IPS-NIHi11 (cell line): ENCODE measurements around the gene CTSH.
"Not testable (repeated sequence)": the region's sequence is repeated elsewhere in the genome, so short reads cannot be mapped to it uniquely, and the experiment has no call there.

ENCODE experiments used
- DNase-seq: peaks from one replicate; pipeline ENCODE4 v3.0.0; 2012; ENCODE audit warnings: mixed read lengths, low spot score

CTSH gene

DNA sequence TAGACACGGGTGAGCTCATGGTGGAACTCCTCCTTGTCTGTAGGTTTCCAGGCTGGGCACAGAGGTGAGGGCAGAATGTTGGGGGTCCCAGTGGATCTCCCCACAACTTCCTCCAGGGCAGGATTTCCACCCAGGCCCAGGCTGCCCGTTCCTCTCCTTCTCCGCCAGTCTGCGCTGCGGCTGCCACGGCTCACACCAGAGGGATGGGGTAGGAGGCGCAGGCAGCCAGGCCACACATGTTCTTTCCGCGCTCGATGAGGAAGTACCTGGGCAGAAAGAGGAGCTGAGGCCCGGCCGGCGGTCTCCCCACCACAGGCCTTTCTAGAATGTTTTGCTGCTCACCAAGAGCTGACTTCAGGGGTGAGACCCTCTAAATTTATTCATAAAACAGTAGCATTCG is 22.9 kb downstream of the CTSH start:
- no peak for DNase-seq

DNA sequence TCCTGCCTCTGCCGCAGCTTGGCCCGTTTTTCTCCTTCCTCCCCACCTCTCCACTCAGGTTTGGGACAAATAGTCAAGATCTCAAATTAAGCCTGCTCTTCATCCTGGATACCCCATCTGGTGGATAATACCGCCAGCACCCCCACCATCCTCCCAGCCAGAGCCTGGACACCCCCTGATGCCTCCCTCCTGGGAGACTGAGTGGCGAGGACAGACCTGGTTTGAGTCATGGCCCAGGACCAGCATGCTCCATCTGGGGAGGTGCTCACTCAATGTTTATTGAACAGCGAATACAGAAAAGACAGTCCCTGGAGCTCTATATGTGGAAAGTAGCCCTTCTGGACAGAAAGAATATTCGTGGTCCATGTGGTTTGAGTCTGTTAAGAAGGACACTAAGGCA is 23.3 kb downstream of the CTSH start:
- DNase-seq, result no peak

DNA sequence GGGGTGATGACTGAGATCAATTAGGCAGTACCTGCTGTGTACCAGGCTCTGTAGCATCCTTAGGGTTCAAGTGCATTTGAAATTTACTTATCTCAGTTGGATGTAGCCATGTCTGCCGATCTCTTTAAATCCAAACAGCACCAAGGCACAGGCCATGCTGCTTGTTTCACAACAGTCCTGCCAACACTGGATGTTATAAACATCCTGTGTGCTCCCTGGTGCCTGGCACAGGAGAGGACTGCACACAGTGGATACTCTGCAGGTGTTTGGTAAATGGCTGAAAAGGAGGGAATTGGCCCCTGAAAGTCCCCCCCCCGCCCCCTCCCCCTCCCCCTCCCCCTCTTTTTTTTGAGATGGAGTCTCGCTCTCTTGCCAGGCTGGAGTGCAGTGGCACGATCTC is 27.0 kb downstream of the CTSH start:
- no peak for DNase-seq

DNA sequence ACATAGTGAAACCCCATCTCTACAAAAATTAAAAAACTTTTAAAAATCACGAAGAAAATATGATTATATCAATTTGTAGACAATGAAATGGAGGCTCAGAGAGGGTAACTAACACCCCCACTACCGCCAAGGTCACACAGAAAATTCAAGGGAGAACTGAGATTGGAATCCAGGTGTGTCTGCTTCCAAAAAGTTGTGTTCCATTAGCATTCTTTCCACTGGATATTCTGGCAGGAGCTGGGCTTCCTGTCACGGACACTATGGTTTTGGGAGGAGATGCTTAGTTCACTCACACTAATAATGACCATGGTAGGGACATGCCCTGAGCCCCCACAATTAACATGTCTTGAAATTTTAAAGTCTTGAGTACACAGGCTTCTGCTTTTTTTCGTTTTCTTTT is 28.8 kb downstream of the CTSH start:
- DNase-seq, result no peak

DNA sequence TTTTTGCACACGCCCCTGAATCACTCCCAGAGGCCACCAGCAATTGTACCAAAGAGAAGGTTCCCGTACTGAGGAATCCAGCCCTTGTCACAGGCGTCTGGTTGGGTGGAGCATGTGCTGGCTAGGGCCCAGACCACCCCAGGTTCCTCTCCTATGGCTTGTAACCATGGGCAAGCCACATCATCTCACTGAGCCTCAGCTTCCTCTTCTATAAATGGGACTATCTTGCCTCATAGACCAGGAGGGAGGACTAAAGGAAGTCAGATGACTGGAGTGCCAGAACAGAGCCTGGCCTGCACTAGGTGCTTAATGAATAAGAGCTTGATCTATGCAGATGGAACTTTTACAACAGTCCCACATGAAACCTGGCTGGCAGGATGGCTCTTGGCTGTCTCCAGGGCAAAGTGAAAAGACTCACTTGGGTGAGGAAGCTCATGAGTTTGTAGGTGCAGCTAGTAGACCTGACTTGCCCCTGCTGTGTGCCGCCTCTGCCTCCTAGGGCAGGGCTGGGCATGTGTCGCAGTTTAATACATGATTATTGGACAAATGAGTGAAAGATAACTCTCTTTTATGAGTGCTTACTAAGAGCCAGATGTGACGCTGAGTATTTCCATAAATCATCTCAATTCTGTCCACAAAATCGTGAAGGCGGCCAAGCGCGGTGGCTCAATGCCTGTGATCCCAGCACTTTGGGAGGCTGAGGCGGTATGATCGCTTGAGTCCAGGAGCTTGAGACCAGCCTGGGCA is 29.3 kb downstream of the CTSH start:
- no peak for DNase-seq

DNA sequence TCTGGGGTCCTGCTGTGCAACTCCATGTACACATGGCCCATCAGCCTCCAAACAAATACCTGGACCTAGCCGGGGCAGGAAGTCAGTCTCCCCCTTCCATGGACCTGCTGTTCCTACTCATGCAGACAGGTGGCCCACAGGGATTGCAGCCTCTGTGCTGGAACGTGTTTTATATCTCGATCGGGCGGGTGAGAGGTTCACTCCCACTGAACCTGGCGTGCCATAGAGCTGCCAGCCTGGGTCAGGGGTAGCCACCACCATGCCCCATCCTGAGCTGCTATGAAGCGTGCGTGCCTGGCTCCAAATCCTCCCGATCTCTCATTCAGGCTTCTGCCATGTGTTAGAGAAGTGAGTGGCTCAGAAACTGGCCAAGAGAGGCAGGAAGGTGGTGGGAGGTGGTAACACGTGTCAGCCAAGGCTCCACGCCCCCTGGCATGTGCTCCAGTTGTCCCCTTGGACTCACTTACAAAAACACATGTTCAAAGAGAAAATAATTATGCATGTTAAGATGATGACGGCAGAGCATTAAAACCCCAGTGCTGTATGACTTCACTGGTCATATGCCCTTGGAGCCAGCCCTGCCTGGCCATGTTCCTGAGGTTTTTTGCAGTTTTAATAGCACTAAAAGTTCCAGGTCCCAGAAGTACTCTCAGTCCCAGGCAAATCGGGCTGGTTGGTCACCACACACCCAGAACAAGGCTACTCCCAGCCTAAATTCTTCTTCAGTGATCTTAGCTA is 30.6 kb downstream of the CTSH start:
- DNase-seq, result peak; percentile 59

DNA sequence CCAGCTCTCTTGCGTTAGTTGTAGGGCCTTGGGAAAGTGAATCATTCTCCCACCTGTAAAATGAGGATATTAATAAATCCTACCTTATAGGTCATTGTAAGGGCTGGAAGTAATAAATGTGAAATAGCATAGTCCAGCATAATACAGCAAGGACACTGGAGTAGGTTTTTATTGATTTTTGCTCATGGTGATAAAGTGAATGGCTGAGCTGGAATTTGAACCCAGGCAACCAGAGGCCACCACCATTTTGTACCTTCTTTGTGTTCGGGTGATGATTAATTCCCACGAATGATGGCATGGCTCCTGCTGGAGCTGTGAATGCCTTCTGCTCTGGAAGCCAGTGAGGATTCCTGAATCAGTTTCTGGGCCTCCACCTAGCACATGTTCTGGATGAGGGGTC is 31.8 kb downstream of the CTSH start:
- DNase-seq, result no peak

DNA sequence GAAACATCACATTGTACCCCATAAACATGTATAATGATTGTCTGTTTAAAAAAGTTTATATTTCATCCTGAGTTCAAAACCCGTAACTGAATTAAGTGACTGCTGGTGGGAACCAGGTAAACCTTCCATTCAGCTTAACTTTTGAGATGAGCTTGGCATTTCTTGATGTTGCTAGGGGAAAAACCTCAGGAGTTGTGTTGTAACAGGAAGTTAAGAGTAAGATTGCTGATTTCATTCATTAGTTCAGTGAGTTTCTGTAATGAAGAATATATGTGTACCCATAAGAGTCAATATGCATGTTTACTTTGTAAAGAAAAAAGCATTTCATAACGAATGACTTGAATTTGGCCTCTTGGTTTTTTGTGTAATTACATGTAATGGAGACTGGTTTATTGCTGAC is 32.5 kb downstream of the CTSH start:
- no peak for DNase-seq

DNA sequence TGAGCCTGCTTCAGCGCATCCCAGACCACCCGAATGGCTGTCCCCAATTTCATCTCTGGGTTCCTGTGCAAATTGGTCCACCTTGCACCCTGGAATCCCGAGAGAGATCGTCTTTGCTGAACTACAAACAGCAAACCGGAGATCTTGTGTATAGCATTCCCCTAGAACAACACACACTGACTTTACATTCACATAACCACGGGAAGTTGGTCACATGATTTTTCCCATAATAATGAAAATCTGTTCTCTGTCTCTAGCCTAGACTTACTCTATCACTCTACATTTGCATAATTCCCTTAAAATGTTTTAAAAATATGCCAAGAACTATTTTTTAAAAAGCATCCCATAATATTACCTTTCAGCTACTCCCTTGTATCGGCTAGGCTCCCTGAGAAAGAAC is 34.6 kb downstream of the CTSH start:
- DNase-seq, result no peak

DNA sequence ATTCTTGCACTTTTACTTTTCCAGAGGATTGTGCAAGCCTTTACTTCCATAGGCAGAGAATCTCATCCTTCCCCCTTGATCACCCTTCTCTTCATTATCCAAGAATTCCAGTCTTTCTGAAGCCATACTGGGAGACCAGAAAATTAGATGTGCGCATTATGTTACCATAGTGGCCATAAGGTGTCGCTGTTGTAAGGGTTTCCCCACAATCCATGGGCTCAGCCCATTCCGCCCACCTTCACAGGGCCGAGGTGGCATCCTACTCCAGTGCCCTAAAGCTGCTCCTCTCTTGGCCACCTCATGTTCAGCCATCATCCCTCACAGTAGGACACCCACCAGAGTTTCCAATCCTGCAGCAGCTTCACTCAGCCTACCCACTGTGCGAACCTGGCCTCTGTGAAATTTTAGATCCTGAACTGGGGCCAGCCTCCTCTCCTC is 35.0 kb downstream of the CTSH start:
- peak; percentile 77 for DNase-seq

DNA sequence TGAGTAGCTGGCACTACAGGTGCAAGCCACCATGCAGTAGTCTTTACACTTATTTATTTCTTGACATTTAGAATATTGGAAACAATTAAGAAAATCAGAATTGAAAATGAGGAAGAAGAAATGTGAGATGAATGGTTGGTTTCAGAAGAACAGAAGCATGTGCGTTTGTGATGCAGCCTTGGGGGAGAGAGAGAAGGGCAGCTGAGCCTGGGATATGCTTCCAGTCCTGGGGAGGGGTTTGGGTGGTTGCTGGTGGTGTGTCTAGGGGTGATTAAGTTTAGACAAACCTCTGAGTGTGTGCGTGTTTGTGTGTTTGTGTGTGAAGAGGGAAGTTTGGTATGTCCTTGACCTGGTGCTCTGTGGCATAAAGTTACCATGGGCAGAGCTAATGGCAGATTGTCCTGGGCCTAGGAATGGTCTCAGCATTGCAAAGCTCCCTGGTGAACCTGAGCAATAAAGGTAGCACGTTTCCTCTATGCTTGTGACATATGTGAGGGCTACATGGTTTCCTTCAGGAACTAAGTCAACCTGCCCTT is 35.6 kb downstream of the CTSH start:
- DNase-seq, result no peak

DNA sequence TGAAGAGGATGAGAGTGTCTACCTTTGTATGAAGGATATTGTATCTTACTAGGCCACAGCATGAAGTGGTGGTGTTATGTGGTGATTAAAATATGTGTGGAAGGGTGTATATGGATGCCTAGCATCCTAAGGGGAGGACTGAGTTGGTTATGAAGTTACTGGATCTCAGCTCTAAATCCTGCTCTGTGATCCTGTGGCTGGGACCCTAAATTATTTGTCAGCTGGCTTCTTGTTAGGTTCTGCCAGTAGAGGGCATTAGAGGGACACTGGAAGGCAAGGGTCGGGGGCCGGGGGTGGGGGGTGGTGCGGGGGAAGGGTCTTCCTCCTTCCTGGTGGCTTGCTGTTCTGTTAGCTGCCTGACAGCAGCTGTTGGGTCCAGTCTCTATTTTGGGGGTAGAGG is 37.3 kb downstream of the CTSH start:
- peak; percentile 75 for DNase-seq

DNA sequence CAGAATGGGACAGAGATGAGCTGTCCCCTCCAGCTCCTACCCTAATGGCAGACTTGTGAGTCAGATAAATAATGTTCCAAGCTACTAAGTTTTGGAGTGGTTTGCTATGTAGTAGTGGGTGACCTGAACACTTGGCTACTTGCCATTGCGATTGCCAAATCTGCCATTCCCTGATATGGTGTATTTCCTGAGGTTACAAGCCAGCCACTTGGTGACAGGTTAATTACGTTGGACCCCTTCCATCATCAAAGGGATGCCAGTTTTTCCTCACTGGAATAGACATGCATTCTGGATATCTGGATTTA is 38.6 kb downstream of the CTSH start:
- DNase-seq, result no peak

DNA sequence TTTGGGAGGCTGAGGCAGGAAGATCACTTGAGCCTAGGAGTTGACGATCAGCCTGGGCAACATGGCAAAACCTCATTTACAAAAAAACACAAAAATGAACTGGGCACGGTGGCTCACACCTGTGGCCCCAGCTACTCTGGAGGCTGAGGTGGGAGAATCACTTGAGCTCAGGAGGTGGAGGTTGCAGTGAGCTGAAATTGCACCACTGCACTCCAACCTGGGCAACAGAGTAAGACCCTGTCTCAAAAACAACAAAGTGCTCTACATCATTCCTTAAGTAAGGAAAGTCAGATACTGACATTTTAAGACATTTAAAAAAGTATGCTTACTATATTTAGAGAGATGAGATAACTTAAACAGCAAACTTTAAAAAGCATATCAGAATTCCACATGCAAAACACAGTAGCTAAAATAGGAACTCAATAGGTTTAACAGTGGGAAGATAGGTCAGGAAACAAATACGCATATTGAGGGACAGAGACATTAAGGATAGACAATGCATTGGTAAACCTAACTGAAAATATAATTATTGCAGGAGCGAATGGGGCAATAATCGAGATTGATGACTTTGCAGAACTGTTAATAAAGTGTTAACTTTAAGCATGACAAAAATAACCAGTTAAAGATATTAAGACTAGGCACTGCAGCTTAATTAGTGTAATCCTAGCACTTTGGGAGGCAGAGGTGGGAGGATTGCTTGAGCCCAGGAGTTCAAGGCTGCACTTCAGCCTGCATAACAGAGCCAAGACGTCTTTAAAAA is 40.1 kb downstream of the CTSH start:
- DNase-seq, result no peak

DNA sequence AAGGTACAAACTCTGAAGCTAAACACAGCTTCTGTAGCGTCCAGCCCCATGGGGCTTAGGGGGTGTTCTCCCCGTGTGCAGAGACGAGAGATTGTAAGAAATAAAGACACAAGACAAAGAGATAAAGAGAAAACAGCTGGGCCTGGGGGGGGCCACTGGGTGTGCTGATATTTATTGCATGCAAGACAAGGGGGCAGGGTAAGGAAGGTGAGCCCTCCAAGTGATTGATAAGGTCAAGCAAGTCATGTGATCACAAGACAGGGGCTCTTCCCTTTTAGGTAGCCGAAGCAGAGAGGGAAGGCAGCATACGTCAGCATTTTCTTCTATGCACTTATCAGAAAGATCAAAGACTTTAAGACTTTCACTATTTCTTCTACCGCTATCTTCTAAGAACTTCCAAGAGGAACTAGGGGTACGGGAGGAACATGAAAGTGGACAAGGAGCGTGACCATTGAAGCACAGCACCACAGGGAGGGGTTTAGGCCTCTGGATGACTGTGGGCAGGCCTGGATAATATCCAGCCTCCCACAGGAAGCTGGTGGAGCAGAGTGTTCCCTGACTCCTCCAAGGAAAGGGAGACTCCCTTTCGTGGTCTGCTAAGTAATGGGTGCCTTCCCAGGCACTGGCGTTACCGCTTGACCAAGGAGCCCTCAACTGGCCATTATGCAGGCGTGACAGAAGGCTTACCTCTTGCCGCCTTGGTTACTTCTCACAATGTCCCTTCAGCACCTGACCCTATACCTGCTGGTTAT is 42.4 kb downstream of the CTSH start:
- not testable (repeated sequence) for DNase-seq

DNA sequence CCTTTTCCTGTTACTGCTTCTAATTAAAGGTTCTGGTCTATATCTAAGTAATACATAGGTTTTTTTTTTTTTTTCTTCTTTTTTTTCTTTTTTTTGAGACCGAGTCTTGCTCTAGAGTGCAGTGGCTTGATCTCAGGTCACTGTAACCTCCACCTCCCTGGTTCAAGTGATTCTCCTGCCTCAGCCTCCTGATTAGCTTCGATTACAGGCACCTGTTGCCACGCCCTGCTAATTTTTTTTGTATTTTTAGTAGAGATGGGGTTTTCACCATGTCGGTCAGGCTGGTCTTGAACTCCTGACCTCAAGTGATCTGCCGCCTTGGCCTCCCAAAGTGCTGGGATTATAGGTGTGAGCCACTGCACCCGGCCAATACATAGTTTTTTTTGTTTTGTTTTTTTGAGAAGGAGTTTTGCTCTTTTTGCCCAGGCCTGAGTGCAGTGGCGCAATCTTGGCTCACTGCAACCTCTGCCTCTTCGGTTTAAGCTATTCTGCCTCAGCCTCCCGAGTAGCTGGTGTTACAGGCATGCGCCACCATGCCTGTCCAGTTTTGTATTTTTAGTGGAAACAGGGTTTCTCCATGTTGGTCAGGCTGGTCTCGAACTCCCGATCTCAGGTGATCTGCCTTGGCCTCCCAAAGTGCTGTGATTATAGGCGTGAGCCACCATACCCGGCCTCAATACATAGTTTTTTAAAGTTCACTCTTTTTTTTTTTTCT is 43.9 kb downstream of the CTSH start:
- not testable (repeated sequence) for DNase-seq

DNA sequence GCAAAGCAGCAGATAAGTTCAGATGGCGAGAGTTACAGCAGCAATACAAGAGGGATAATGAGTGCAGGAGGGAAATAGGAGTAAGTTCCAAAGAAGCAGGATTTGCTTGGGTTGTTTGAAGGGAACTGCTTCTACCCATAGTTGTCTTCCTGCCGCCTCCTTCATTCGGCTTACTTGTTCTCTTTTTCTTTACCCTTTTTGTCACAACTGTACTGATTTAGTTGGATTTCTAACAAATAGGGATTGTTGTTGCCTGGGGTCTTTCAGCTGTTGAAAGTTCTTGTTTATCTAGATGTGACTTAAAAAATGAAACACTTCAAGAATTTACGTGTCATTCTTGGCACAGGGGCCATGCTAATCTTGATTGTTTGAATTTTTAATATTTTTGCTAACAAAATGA is 46.3 kb downstream of the CTSH start:
- DNase-seq, result no peak

DNA sequence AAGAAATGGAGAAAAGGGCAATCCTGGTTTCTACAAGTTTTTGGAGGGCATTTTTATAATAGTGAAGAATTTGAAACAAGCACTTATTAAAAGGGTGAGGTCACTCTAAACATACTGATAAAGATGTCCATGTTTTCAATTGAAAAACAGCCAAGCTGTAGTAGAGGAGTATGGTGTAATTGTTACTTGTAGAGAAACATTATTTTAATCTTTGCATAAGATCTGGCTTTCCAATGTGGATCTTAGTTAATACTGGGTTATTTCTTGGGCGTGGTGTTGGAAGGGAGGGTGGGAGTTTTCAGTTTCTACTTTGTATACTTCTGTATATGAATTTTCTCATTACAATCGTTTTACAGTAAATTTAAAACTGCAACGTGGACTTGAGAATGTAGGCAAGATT is 49.4 kb downstream of the CTSH start:
- no peak for DNase-seq

DNA sequence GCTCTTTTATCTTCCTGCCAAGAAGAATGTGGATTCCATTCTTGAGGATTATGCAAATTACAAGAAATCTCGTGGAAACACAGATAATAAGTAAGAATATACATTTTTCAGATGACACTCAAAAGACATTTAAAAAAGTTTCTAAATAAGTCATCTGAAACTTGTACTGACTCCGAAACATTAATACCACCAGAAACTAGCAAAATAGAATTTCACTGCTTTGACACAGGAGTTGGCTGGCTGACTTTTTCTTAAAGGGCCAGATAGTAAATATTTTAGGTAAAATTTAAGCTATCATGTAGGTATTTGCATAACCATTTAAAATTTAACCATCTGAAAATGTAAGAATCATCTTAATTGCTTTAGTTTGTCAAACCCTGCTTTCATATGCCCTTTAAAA is 51.3 kb downstream of the CTSH start:
- no peak for DNase-seq

DNA sequence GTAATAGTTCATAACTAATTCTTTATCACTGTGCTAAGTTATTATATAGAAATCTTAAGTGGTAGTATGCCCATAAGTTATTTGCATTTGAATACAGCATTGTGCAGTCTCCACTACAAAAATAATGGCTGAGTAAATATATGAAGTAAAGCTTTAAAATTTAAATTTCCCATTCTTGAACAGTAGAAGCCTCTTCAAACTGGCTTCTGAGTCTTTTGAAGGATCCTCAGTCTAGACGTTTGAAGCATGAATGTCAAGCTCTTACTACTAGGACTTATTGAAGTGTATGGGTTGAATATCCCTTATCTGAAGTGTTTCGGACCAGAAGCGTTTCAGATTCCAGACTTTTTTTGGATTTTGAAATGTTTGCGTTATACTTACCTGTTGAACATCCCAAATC is 55.8 kb downstream of the CTSH start:
- no peak for DNase-seq

DNA sequence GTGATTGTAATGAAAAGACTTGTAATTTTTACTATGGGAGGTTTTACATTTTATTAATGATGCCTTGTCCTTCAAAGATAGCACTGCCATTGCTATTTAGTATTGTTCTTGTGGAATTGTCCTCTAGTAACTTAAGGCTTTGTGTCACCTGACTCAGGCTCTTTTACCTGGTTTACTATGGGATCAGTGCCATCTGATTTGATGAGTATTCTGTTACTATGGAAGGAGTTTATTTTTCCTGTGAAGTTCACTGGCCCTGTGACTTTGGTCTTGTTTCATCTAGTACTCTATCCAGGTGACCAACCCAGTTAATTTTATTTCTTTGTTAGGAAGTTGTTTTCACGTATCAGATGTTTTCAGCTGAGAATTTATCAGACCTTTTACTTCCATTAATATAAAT is 63.2 kb downstream of the CTSH start:
- no peak for DNase-seq

DNA sequence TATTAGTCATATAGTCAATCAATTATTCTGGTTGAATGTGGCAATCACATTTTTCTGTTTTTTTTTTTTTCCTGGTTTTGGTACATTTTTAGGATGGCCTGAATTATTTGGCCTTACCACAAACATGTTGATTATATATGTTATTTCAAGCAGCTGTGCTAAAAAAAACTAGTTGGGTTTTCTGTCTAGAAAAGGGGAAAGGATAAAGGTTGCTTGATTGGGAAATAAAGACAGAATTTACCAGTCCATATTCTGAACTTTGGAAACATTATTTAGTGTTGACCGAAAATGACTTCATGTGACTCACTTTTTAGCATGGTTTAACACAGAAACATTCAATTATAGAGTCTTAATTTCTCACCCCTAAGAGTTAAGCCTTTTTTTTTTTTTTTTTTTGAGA is 64.0 kb downstream of the CTSH start:
- DNase-seq, result no peak
